Naive B cell (primary cell): ENCODE data around the gene CLEC3A. TPM values are rescaled to one million over a fixed set of nuclear protein-coding genes. Genes with fewer than 3 reads are reported as not detected.
"Not testable (repeated sequence)": the region's sequence is repeated elsewhere in the genome, so short reads cannot be mapped to it uniquely, and the experiment has no call there.

Experiments
- ATAC-seq, 2 donors: fragments of 150-1000 bp; cut with Tn5 transposase; 2 replicates each; pipeline ENCODE4 v1.10.0; 2021; ENCODE audit warnings: low read depth in 2 of 2, mild to moderate bottlenecking in 2 of 2, moderate library complexity in 2 of 2
- DNase-seq: peaks from one replicate; pipeline ENCODE4 v3.0.0; 2022
- H3K27ac Mint-ChIP-seq, 6 donors: one replicate each; pipeline ENCODE4 v1.8.0; 2020 to 2022; ENCODE audit warnings: mild to moderate bottlenecking in 6 of 6, mixed read lengths in 6 of 6, moderate library complexity in 5 of 6, inconsistent platforms in 2 of 6
- H3K27me3 Mint-ChIP-seq, 3 donors: one replicate each; pipeline ENCODE4 v1.8.0; 2021 to 2022; ENCODE audit warnings: mixed read lengths in 3 of 3, mild to moderate bottlenecking in 1 of 3
- H3K36me3 Mint-ChIP-seq, 2 donors: one replicate each; pipeline ENCODE4 v1.8.0; 2020 to 2022; ENCODE audit warnings: mixed read lengths in 2 of 2, inconsistent platforms in 1 of 2, mild to moderate bottlenecking in 1 of 2
- H3K4me1 Mint-ChIP-seq, 3 donors: one replicate each; pipeline ENCODE4 v1.8.0; 2020 to 2022; ENCODE audit warnings: mixed read lengths in 3 of 3, inconsistent platforms in 1 of 3, mild to moderate bottlenecking in 1 of 3, moderate library complexity in 1 of 3
- H3K4me3 Mint-ChIP-seq, 8 donors: one replicate each; pipeline ENCODE4 v1.8.0; 2020 to 2022; ENCODE audit warnings: mild to moderate bottlenecking in 8 of 8, mixed read lengths in 8 of 8, moderate library complexity in 8 of 8, inconsistent platforms in 2 of 8
- H3K9me3 Mint-ChIP-seq, 7 donors: one replicate each; pipeline ENCODE4 v1.8.0; 2020 to 2022; ENCODE audit warnings: mixed read lengths in 7 of 7, mild to moderate bottlenecking in 5 of 7, inconsistent platforms in 2 of 7, moderate library complexity in 1 of 7
- polyA plus RNA-seq, 6 donors: library from polyadenylated mRNA; unstranded; fragments of 300-500 nt; fragmentation: Illumina TruSeq; gene quantifications; one replicate each; pipeline ENCODE4 v1.2.3, GENCODE V29; 2021; ENCODE audit warnings: low read depth in 6 of 6

CLEC3A gene
- polyA plus RNA-seq, 6 donors from 2014 or later, result not detected

GRCh38 chr16:78048319-78048718 is 26.0 kb downstream of the CLEC3A start:
- ATAC-seq (no peak), DNase-seq (no peak)
- Mint-ChIP-seq H3K4me3 (no peak overlapping the region), H3K27me3 (peaks cover 25 to 35% (median 30%) of the 10 kb centered on the region in 3 donors), H3K4me1 (no peaks in the 10 kb centered on the region), H3K36me3 (no peaks in the 10 kb centered on the region), H3K27ac (no peak overlapping the region), H3K9me3 (peaks cover 0 to 7% (median 0%) of the 10 kb centered on the region in 7 donors)

- Mint-ChIP-seq H3K27ac (no peak overlapping the region), H3K9me3 (peaks cover 0 to 4% (median 0%) of the 10 kb centered on the region in 7 donors), H3K4me1 (no peaks in the 10 kb centered on the region), H3K27me3 (peaks cover 13 to 39% (median 22%) of the 10 kb centered on the region in 3 donors), H3K36me3 (no peaks in the 10 kb centered on the region), H3K4me3 (no peak overlapping the region)
- DNase-seq, result no peak
- no peak for ATAC-seq
These were observed 28.5 kb downstream of the CLEC3A start for GRCh38 chr16:78050734-78051400.

- H3K4me1 Mint-ChIP-seq, result no peaks in the 10 kb centered on the region
- peaks cover 8 to 42% (median 33%) of the 10 kb centered on the region in 3 donors for H3K27me3 Mint-ChIP-seq
These were observed 35.6 kb downstream of the CLEC3A start for GRCh38 chr16:78057803-78058564.

DNA sequence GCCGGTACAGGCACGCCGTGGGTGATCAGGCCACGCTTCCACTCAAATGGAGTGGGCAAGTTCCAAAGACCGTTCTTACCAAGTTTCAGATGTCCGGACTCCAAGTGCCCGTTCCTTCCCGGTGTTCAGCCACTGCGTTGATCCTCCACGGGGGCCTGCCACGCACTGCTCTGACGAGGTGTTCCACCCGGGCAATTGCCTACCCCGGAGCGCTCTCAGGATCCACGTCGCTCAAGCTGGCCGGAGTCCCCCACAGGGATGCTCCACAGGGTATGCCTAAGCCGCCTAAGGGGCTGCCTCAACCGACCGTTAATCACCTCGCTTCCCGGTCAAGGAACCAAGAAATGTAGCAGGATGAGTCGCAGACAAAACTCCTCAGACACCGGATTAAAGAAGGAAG is 37.5 kb downstream of the CLEC3A start:
- peaks cover 12 to 37% (median 22%) of the 10 kb centered on the region in 3 donors for H3K27me3 Mint-ChIP-seq
- ATAC-seq, H3K36me3 Mint-ChIP-seq, H3K9me3 Mint-ChIP-seq, DNase-seq, H3K27ac Mint-ChIP-seq, H3K4me1 Mint-ChIP-seq: not testable (repeated sequence)
- H3K4me3 Mint-ChIP-seq, result peak overlapping the region in 1 of 8 donors; percentile 45

More at GRCh38 chr16:78057803-78058564, 35.6 kb downstream of the CLEC3A start:
- no peaks in the 10 kb centered on the region for H3K36me3 Mint-ChIP-seq
- DNase-seq (no peak), ATAC-seq (no peak)
- no peak overlapping the region for H3K4me3 Mint-ChIP-seq
- no peak overlapping the region for H3K27ac Mint-ChIP-seq
- no peaks in the 10 kb centered on the region for H3K9me3 Mint-ChIP-seq

DNA sequence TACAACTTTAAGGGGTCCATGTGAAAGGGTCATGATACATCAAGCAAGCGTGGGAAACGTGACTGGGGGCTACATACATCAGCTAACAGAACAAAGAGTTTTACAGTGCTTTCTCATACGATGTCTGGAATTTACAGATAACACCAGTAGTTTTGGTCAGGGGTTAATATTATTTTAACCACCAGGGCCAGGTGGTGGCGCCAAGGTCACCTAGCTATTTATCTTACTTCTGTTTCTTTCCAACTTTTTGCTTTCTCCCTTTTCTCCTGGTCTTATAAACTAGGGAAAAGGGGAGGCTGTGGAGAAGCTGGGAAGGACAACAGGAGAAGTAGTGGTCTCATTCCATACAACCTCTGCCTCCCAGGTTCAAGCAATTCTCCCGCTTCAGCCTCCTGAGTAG is 37.9 kb downstream of the CLEC3A start:
- H3K4me1 Mint-ChIP-seq, result no peaks in the 10 kb centered on the region
- H3K27ac Mint-ChIP-seq, result no peak overlapping the region
- H3K9me3 Mint-ChIP-seq, result peaks cover 0 to 3% (median 0%) of the 10 kb centered on the region in 7 donors
- H3K27me3 Mint-ChIP-seq, result peaks cover 16 to 40% (median 22%) of the 10 kb centered on the region in 3 donors
- H3K4me3 Mint-ChIP-seq, result no peak overlapping the region
- ATAC-seq (no peak), DNase-seq (no peak)
- no peaks in the 10 kb centered on the region for H3K36me3 Mint-ChIP-seq

DNA sequence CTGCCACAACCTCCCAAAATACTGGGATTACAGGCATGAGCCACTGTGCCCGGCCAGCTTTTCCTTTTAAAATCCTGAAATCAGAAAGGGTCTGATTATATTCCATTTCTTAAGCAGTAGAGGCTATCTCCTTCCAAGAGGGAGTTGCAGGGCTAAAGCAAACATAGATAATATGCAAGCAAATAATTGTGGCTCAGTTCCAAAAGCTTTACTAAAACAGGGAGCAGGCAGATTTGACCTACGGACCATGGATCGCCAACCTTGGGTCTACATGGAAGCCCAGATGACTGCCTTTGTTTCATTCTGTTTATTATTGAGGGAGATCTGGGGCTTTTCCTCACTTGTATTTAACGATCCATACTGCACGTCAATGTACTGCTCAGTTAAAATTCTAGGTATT is 38.5 kb downstream of the CLEC3A start:
- no peak for ATAC-seq
- H3K36me3 Mint-ChIP-seq, result no peaks in the 10 kb centered on the region
- no peak overlapping the region for H3K4me3 Mint-ChIP-seq
- H3K9me3 Mint-ChIP-seq, result peaks cover 0 to 4% (median 0%) of the 10 kb centered on the region in 7 donors
- no peak overlapping the region for H3K27ac Mint-ChIP-seq
- H3K27me3 Mint-ChIP-seq, result peaks cover 19 to 46% (median 20%) of the 10 kb centered on the region in 3 donors
- DNase-seq, result no peak
- H3K4me1 Mint-ChIP-seq, result no peaks in the 10 kb centered on the region

DNA sequence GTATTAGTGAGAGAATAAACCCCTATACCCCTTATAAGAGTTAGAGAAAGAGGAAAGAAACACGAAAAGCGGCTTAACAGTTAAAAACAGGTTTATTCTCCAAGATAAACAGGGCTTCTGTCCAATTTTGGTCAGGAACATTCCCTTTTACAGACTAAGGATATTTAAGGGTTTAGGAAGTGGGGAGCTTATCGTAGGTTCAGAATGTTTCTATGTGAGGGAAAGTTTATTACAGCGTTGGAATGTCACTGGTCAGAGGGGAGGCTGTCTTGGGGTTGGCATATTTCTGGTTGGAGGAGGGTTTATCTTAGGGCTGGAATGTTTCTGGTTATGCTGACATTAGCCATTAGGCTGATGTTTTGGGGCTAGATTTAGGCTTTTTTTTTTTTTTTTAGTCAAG is 43.0 kb downstream of the CLEC3A start:
- H3K27me3 Mint-ChIP-seq, result peaks cover 22 to 44% (median 30%) of the 10 kb centered on the region in 3 donors
- ATAC-seq, result no peak
- H3K27ac Mint-ChIP-seq, result no peak overlapping the region
- H3K4me3 Mint-ChIP-seq, result no peak overlapping the region
- peaks cover 0 to 5% of the 10 kb centered on the region in 2 donors for H3K36me3 Mint-ChIP-seq
- H3K4me1 Mint-ChIP-seq, result no peaks in the 10 kb centered on the region
- no peak for DNase-seq
- peaks cover 0 to 4% (median 0%) of the 10 kb centered on the region in 7 donors for H3K9me3 Mint-ChIP-seq

DNA sequence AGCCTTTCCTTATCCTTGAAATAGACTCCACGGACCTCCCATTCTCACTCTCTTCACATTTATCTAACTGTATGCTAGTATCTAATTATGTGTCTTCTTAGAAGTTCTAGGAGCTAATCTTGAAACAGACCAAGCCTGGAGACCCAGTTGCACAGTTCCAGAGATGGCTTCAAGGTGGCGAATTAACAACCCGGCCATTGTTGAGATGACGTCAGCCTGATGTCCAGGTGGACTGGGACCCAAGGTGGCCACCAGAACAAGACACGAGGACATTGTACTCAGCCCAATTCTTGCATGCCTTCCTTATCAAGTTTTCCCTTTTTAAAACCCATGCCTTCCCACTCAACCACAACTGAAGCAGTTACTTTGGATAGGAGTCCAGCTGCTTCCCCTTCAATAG is 47.6 kb downstream of the CLEC3A start:
- no peak for ATAC-seq

GRCh38 chr16:78072275-78072674 is 49.9 kb downstream of the CLEC3A start:
- Mint-ChIP-seq H3K36me3 (peaks cover 0 to 5% of the 10 kb centered on the region in 2 donors), H3K4me1 (no peaks in the 10 kb centered on the region), H3K9me3 (no peaks in the 10 kb centered on the region), H3K27me3 (peaks cover 30 to 56% (median 51%) of the 10 kb centered on the region in 3 donors), H3K4me3 (no peak overlapping the region), H3K27ac (peak overlapping the region in 1 of 6 donors; percentile 61)
- ATAC-seq (no peak), DNase-seq (no peak)

More for the DNA sequence above, 47.6 kb downstream of the CLEC3A start:
- Mint-ChIP-seq H3K4me1 (no peaks in the 10 kb centered on the region), H3K27me3 (peaks cover 33 to 74% (median 43%) of the 10 kb centered on the region in 3 donors), H3K36me3 (peaks cover 0 to 5% of the 10 kb centered on the region in 2 donors), H3K4me3 (no peak overlapping the region), H3K27ac (no peak overlapping the region), H3K9me3 (peaks cover 0 to 4% (median 0%) of the 10 kb centered on the region in 7 donors)
- DNase-seq, result no peak

DNA sequence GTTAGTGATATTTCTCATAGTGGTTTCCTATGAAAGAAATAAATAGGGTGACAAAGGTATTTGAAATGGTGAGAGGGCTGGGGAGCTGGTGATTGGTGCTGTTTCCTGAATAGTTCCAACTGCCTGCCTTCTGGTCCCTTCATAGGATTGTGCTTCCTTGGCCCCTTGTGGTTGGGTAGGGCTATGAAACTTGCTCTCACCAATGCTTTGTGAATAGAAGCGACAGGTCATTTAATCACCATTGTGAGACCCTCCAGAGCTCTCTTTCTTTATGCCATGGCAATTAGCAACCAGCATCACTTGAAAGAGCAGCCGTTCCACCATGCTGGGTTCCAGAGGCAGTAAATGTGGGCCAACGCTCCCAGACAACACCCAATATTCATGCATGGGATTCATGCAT is 53.5 kb downstream of the CLEC3A start:
- peaks cover 0 to 6% (median 0%) of the 10 kb centered on the region in 7 donors for H3K9me3 Mint-ChIP-seq
- ATAC-seq (no peak), DNase-seq (no peak)
- H3K4me3 Mint-ChIP-seq, result peak overlapping the region in 1 of 8 donors; percentile 10
- H3K36me3 Mint-ChIP-seq, result no peaks in the 10 kb centered on the region
- peaks cover 32 to 55% (median 43%) of the 10 kb centered on the region in 3 donors for H3K27me3 Mint-ChIP-seq
- no peak overlapping the region for H3K27ac Mint-ChIP-seq
- H3K4me1 Mint-ChIP-seq, result no peaks in the 10 kb centered on the region

DNA sequence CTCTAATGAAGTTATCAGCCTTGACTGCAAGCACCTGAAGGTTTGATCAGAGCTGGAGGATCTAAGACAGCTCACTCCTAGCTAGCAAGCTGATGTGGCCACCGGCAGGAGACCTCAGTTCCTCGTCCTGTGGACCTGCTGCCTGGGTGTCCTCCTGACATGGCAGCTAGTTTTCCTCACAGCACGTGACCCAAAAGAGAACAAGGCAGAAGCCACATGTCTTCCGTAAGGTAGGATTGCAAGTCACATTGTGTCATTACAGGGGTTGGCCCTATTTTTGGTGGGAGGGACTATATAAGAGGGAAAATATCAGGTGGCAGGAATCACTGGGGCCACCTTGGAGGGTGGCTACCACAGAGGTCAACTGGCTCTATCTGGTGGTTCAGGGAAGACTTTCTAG is 59.0 kb downstream of the CLEC3A start:
- Mint-ChIP-seq H3K27ac (no peak overlapping the region), H3K36me3 (no peaks in the 10 kb centered on the region), H3K4me3 (no peak overlapping the region), H3K4me1 (no peaks in the 10 kb centered on the region), H3K9me3 (peaks cover 0 to 8% (median 0%) of the 10 kb centered on the region in 7 donors), H3K27me3 (peaks cover 13 to 39% (median 33%) of the 10 kb centered on the region in 3 donors)
- ATAC-seq (no peak), DNase-seq (no peak)
